ENCODE data around the gene GIMAP1.

- TF ChIP-seq TAF1 (IDR thresholded peaks at IDR 0.05; ENCODE audit: low read depth) = no peak
- TF ChIP-seq CREB1 (IDR thresholded peaks at IDR 0.05; ENCODE audit: low read depth) = no peak
- TF ChIP-seq RAD21 (IDR thresholded peaks at IDR 0.05; ENCODE audit: low read depth) = no peak
- no peak for TF ChIP-seq MAX (IDR thresholded peaks at IDR 0.05)
- TF ChIP-seq EP300 (IDR thresholded peaks at IDR 0.05; ENCODE audit: borderline replicate concordance) = no peak
- TF ChIP-seq REST (IDR thresholded peaks at IDR 0.05; ENCODE audit: low read depth) = no peak
- no peak for TF ChIP-seq YY1 (IDR thresholded peaks at IDR 0.05; ENCODE audit: low read depth)
- TF ChIP-seq TEAD4 (IDR thresholded peaks at IDR 0.05) = no peak
- TF ChIP-seq EGR1 (IDR thresholded peaks at IDR 0.05) = no peak
- no peak for TF ChIP-seq ZBTB7A (IDR thresholded peaks at IDR 0.05; ENCODE audit: low read depth)
- no peak for TF ChIP-seq TCF12 (IDR thresholded peaks at IDR 0.05; ENCODE audit: low read depth)
- TF ChIP-seq USF1 (IDR thresholded peaks at IDR 0.05) = no peak
- no peak for TF ChIP-seq FOXM1 (IDR thresholded peaks at IDR 0.05; ENCODE audit: borderline replicate concordance, low read depth)
Observed at GRCh38 chr7:150759479-150759878, 43.1 kb downstream of the GIMAP1 start.
